ENCODE data around the gene TP53.

TP53 gene

GRCh38 chr17:7687072-7687907, at the start of gene TP53:
Gene TP53 (minus strand): TSS chr17:7687490. CDS start chr17:7676594, 10,896 bp downstream.
- DNase-seq = peak; percentile 91

GRCh38 chr17:7732981-7733539, 45.8 kb upstream of the TP53 start:
- no peak for DNase-seq

- DNase-seq = peak; percentile 77
Observed at GRCh38 chr17:7729816-7730215, 42.5 kb upstream of the TP53 start.

- DNase-seq = no peak
Observed at GRCh38 chr17:7727886-7728285, 40.6 kb upstream of the TP53 start.

- DNase-seq = no peak
Observed at GRCh38 chr17:7721612-7722011, 34.3 kb upstream of the TP53 start.

- DNase-seq = peak; percentile 96
Observed at GRCh38 chr17:7720125-7720524, 32.8 kb upstream of the TP53 start.

GRCh38 chr17:7719661-7720060, 32.4 kb upstream of the TP53 start:
- no peak for DNase-seq

GRCh38 chr17:7717756-7718350, 30.6 kb upstream of the TP53 start:
- DNase-seq = peak; percentile 83

- peak; percentile 96 for DNase-seq
Observed at GRCh38 chr17:7716901-7717755, 29.8 kb upstream of the TP53 start, which contains the start of gene DNAH2. Gene DNAH2 (plus strand): TSS chr17:7717744. CDS start chr17:7719735, 1,991 bp downstream.

GRCh38 chr17:7715936-7716886, 28.9 kb upstream of the TP53 start:
- DNase-seq = peak; percentile 51

- DNase-seq = peak; percentile 20
Observed at GRCh38 chr17:7714721-7715594, 27.7 kb upstream of the TP53 start.

GRCh38 chr17:7713782-7714181, 26.5 kb upstream of the TP53 start:
- no peak for DNase-seq

GRCh38 chr17:7712111-7712771, 25.0 kb upstream of the TP53 start:
- peak; percentile 72 for DNase-seq

- no peak for DNase-seq
Observed at GRCh38 chr17:7711051-7711755, 23.9 kb upstream of the TP53 start.

- no peak for DNase-seq
Observed at GRCh38 chr17:7710301-7710700, 23.0 kb upstream of the TP53 start.

GRCh38 chr17:7709031-7709430, 21.7 kb upstream of the TP53 start:
- no peak for DNase-seq

GRCh38 chr17:7707858-7708750, 20.8 kb upstream of the TP53 start:
- DNase-seq = no peak

GRCh38 chr17:7707446-7707845, 20.2 kb upstream of the TP53 start:
- peak; percentile 8 for DNase-seq

All from NCI-H69 (cell line).